Muscle of leg (tissue), 11 donors: ENCODE data around the gene CETP. TPM values are rescaled to one million over a fixed set of nuclear protein-coding genes. Genes with fewer than 3 reads are reported as not detected.
A peak's percentile ranks its signal among the peaks of the same experiment; 100 is the strongest.

Source experiments
- DNase-seq: peaks from one replicate; pipeline ENCODE4 v3.0.0; 2013
- H3K27ac ChIP-seq: one replicate; pipeline ENCODE4 v1.5.1; 2013; ENCODE audit warnings: mild to moderate bottlenecking, low read length, control low read depth
- H3K27me3 ChIP-seq: one replicate; pipeline ENCODE4 v1.6.1; 2013; ENCODE audit warnings: low read length; ENCODE audit not compliant: control insufficient read depth, insufficient read depth
- H3K36me3 ChIP-seq: one replicate; pipeline ENCODE4 v1.6.1; 2013; ENCODE audit warnings: low read length; ENCODE audit not compliant: control insufficient read depth, insufficient read depth
- H3K4me1 ChIP-seq: one replicate; pipeline ENCODE4 v1.6.1; 2013; ENCODE audit warnings: low read length; ENCODE audit not compliant: control insufficient read depth, insufficient read depth
- H3K4me3 ChIP-seq: one replicate; pipeline ENCODE4 v1.5.1; 2013; ENCODE audit warnings: low read length, control low read depth
- H3K9me3 ChIP-seq: replicated peaks from 2 replicates; pipeline ENCODE4 v1.6.1; 2013; ENCODE audit warnings: low read depth, low read length; ENCODE audit not compliant: control insufficient read depth
- WGBS: methylation state at CpG from one replicate; pipeline ENCODE4 v1.1.5; 2013; ENCODE audit warnings: missing lambda C conversion rate; ENCODE audit not compliant: insufficient coverage; 5-methylcytosine and 5-hydroxymethylcytosine counted together
- polyA plus RNA-seq, 8 donors: library from polyadenylated mRNA; unstranded; fragments of 120-200 nt; gene quantifications; one replicate each; pipeline versions ENCODE4 v1.2.1 to v1.2.3, GENCODE V29; 2013; ENCODE audit warnings: inconsistent platforms in 1 of 8, low replicate concordance in 1 of 8; ENCODE audit not compliant: insufficient read length in 8 of 8, insufficient read depth in 1 of 8
- total RNA-seq: library from RNA; stranded (reverse); fragments of 120-200 nt; gene quantifications from one replicate; pipeline ENCODE4 v1.2.4, GENCODE V29; 2013

The CETP gene
- total and polyA plus RNA-seq, 9 donors = 4.7 to 9.6 (median 6.4) TPM

- WGBS = 0% methylated on average over 1 of the region's 2 CpGs
- peaks cover 56% of the 10 kb centered on the region for H3K36me3 ChIP-seq
- no peak overlapping the region for H3K27ac ChIP-seq
- peaks cover 9% of the 10 kb centered on the region for H3K4me1 ChIP-seq
- DNase-seq = no peak
- H3K27me3 ChIP-seq = no peaks in the 10 kb centered on the region
- no peak overlapping the region for H3K4me3 ChIP-seq
- no peaks in the 10 kb centered on the region for H3K9me3 ChIP-seq
Measured at GRCh38 chr16:56944954-56945839, 16.6 kb upstream of the CETP start.

GRCh38 chr16:56945847-56946527 lies 15.8 kb upstream of the CETP start:
- H3K4me1 ChIP-seq = peaks cover 10% of the 10 kb centered on the region
- H3K27ac ChIP-seq = no peak overlapping the region
- 100% methylated on average over 2 of the region's 12 CpGs for WGBS
- DNase-seq = no peak
- no peak overlapping the region for H3K4me3 ChIP-seq
- H3K27me3 ChIP-seq = no peaks in the 10 kb centered on the region
- no peaks in the 10 kb centered on the region for H3K9me3 ChIP-seq
- H3K36me3 ChIP-seq = peaks cover 48% of the 10 kb centered on the region

GRCh38 chr16:56946767-56947603 lies 14.8 kb upstream of the CETP start:
- H3K4me3 ChIP-seq = no peak overlapping the region
- no peak for DNase-seq
- no peak overlapping the region for H3K27ac ChIP-seq
- H3K4me1 ChIP-seq = peaks cover 14% of the 10 kb centered on the region
- H3K36me3 ChIP-seq = peaks cover 41% of the 10 kb centered on the region
- WGBS = 75% methylated on average over 5 of the region's 10 CpGs
- H3K9me3 ChIP-seq = no peaks in the 10 kb centered on the region
- H3K27me3 ChIP-seq = no peaks in the 10 kb centered on the region

- Histone ChIP-seq H3K27ac (no peak overlapping the region), H3K27me3 (no peaks in the 10 kb centered on the region), H3K4me1 (peaks cover 14% of the 10 kb centered on the region), H3K36me3 (peaks cover 35% of the 10 kb centered on the region), H3K9me3 (no peaks in the 10 kb centered on the region), H3K4me3 (no peak overlapping the region)
- no peak for DNase-seq
- WGBS = no CpG with 5 or more reads among the region's 2 CpGs
Measured at GRCh38 chr16:56947604-56947995, 14.2 kb upstream of the CETP start.

- H3K36me3 ChIP-seq = peaks cover 28% of the 10 kb centered on the region
- no peak overlapping the region for H3K4me3 ChIP-seq
- H3K4me1 ChIP-seq = peaks cover 14% of the 10 kb centered on the region
- H3K27ac ChIP-seq = no peak overlapping the region
- no peaks in the 10 kb centered on the region for H3K9me3 ChIP-seq
- 100% methylated on average over 4 of the region's 6 CpGs for WGBS
- no peaks in the 10 kb centered on the region for H3K27me3 ChIP-seq
- no peak for DNase-seq
Measured at GRCh38 chr16:56948234-56948633, 13.5 kb upstream of the CETP start.

GRCh38 chr16:56950051-56950450 lies 11.7 kb upstream of the CETP start:
- Histone ChIP-seq H3K27me3 (no peaks in the 10 kb centered on the region), H3K4me1 (peaks cover 9% of the 10 kb centered on the region), H3K36me3 (peaks cover 13% of the 10 kb centered on the region), H3K4me3 (no peak overlapping the region), H3K9me3 (no peaks in the 10 kb centered on the region), H3K27ac (no peak overlapping the region)
- 82% methylated on average over 1 of the region's 4 CpGs for WGBS
- DNase-seq = no peak

GRCh38 chr16:56950455-56950854 lies 11.3 kb upstream of the CETP start:
- Histone ChIP-seq H3K4me1 (peaks cover 5% of the 10 kb centered on the region), H3K4me3 (no peak overlapping the region), H3K9me3 (no peaks in the 10 kb centered on the region), H3K27ac (no peak overlapping the region), H3K36me3 (peaks cover 9% of the 10 kb centered on the region), H3K27me3 (no peaks in the 10 kb centered on the region)
- 80% methylated on average over 4 of the region's 7 CpGs for WGBS
- DNase-seq = no peak

GRCh38 chr16:56950881-56951771 lies 10.6 kb upstream of the CETP start:
- H3K36me3 ChIP-seq = peaks cover 8% of the 10 kb centered on the region
- DNase-seq = peak; percentile 67
- H3K9me3 ChIP-seq = no peaks in the 10 kb centered on the region
- peaks cover 4% of the 10 kb centered on the region for H3K4me1 ChIP-seq
- no peaks in the 10 kb centered on the region for H3K27me3 ChIP-seq
- H3K4me3 ChIP-seq = no peak overlapping the region
- WGBS = 60% methylated on average over 10 of the region's 15 CpGs
- no peak overlapping the region for H3K27ac ChIP-seq

GRCh38 chr16:56953006-56953405 lies 8.7 kb upstream of the CETP start:
- H3K4me3 ChIP-seq = no peak overlapping the region
- no peaks in the 10 kb centered on the region for H3K27me3 ChIP-seq
- no peak overlapping the region for H3K27ac ChIP-seq
- no peak for DNase-seq
- H3K9me3 ChIP-seq = no peaks in the 10 kb centered on the region
- WGBS = 75% methylated on average over 6 of the region's 6 CpGs
- H3K4me1 ChIP-seq = peaks cover 4% of the 10 kb centered on the region
- no peaks in the 10 kb centered on the region for H3K36me3 ChIP-seq
